Measurements from ENCODE around the gene UST.
A peak's percentile ranks its signal among the peaks of the same experiment; 100 is the strongest.

Gene UST

DNA sequence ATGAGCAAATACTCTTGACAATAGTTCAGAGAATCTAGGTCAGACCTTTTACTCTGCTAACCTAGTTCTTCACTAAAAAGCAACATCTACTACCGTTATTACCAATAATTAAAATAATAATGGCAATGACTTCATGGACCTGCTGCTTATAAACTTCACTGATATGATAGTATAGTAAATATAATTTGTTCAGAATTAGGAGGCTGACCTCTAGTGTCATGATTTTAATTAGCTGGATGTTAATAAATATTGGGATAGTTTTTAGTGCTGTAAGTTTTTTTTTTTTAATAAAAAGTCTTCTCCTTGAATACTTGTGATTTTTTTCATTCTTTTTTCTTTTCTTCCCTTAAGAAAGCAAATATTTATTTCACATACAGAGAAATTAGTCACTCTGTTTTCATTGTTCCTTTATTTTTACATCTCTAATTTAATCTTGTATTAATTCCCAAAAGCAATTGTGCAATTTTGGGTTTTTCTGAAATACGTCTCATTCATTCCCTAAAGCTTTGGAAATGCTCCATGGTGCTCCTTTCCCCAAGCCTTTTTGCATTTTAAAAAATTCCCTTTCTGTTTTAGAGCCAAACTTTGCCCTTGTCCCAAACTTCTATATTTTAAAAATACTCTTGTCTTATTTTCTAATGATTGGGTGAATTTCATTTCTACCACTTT is 46.6 kb upstream of the UST start:
- TF ChIP-seq, protein P1, sequence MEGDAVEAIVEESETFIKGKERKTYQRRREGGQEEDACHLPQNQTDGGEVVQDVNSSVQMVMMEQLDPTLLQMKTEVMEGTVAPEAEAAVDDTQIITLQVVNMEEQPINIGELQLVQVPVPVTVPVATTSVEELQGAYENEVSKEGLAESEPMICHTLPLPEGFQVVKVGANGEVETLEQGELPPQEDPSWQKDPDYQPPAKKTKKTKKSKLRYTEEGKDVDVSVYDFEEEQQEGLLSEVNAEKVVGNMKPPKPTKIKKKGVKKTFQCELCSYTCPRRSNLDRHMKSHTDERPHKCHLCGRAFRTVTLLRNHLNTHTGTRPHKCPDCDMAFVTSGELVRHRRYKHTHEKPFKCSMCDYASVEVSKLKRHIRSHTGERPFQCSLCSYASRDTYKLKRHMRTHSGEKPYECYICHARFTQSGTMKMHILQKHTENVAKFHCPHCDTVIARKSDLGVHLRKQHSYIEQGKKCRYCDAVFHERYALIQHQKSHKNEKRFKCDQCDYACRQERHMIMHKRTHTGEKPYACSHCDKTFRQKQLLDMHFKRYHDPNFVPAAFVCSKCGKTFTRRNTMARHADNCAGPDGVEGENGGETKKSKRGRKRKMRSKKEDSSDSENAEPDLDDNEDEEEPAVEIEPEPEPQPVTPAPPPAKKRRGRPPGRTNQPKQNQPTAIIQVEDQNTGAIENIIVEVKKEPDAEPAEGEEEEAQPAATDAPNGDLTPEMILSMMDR (conservative IDR thresholded peaks at IDR 0.05; ENCODE audit: low read length), result no peak; the same call in 1 of the 2 replicates
- TF ChIP-seq EZH2phosphoT487 (IDR thresholded peaks at IDR 0.05; ENCODE audit: borderline replicate concordance), result no peak
- Histone ChIP-seq H3K4me3 (ENCODE audit: low read length, poor library complexity, severe bottlenecking) (peak overlapping the region; percentile 35), H3K79me2 (ENCODE audit: insufficient read depth, low read length) (no peaks in the 10 kb centered on the region), H4K20me1 (ENCODE audit: insufficient read depth, low read length, poor library complexity, severe bottlenecking) (no peaks in the 10 kb centered on the region), H2AFZ (ENCODE audit: low read length) (peak overlapping the region; percentile 79; the same call in 1 of the 2 replicates), H3K27me3 (ENCODE audit: insufficient read depth, low read length, poor library complexity, severe bottlenecking) (no peaks in the 10 kb centered on the region), H3K9me2 (replicated peaks; ENCODE audit: low read depth, low read length) (no peaks in the 10 kb centered on the region), H3K4me1 (ENCODE audit: insufficient read depth, low read length, poor library complexity, severe bottlenecking) (no peaks in the 10 kb centered on the region), H3K9me3 (ENCODE audit: insufficient read depth, low read depth, low read length) (peaks cover 5% of the 10 kb centered on the region; the same call in 1 of the 2 replicates), H3K4me2 (ENCODE audit: low read depth, low read length, poor library complexity, severe bottlenecking) (peak overlapping the region; percentile 39), H3K9ac (ENCODE audit: low read depth, low read length, poor library complexity, severe bottlenecking) (peak overlapping the region; percentile 1), H3F3A (ENCODE audit: low read depth) (no peaks in the 10 kb centered on the region), H3K36me3 (ENCODE audit: insufficient read depth, low read length) (no peaks in the 10 kb centered on the region)

GRCh38 chr6:148700741-148701311 is 46.0 kb upstream of the UST start:
- Histone ChIP-seq H3K4me1 (ENCODE audit: insufficient read depth, low read length, poor library complexity, severe bottlenecking) (no peaks in the 10 kb centered on the region), H3K9ac (ENCODE audit: low read depth, low read length, poor library complexity, severe bottlenecking) (peak overlapping the region; percentile 1), H3K79me2 (ENCODE audit: insufficient read depth, low read length) (no peaks in the 10 kb centered on the region), H3K36me3 (ENCODE audit: insufficient read depth, low read length) (no peaks in the 10 kb centered on the region), H3K9me3 (ENCODE audit: insufficient read depth, low read depth, low read length) (peaks cover 5% of the 10 kb centered on the region; the same call in 1 of the 2 replicates), H3F3A (ENCODE audit: low read depth) (no peaks in the 10 kb centered on the region), H3K9me2 (replicated peaks; ENCODE audit: low read depth, low read length) (no peaks in the 10 kb centered on the region), H2AFZ (ENCODE audit: low read length) (peak overlapping the region; percentile 79), H3K4me3 (ENCODE audit: low read length, poor library complexity, severe bottlenecking) (peak overlapping the region; percentile 35), H4K20me1 (ENCODE audit: insufficient read depth, low read length, poor library complexity, severe bottlenecking) (no peaks in the 10 kb centered on the region), H3K27me3 (ENCODE audit: insufficient read depth, low read length, poor library complexity, severe bottlenecking) (no peaks in the 10 kb centered on the region), H3K4me2 (ENCODE audit: low read depth, low read length, poor library complexity, severe bottlenecking) (peak overlapping the region; percentile 39)
- TF ChIP-seq, protein P1 (conservative IDR thresholded peaks at IDR 0.05; ENCODE audit: low read length), result no peak
- TF ChIP-seq EZH2phosphoT487 (IDR thresholded peaks at IDR 0.05; ENCODE audit: borderline replicate concordance), result no peak

DNA sequence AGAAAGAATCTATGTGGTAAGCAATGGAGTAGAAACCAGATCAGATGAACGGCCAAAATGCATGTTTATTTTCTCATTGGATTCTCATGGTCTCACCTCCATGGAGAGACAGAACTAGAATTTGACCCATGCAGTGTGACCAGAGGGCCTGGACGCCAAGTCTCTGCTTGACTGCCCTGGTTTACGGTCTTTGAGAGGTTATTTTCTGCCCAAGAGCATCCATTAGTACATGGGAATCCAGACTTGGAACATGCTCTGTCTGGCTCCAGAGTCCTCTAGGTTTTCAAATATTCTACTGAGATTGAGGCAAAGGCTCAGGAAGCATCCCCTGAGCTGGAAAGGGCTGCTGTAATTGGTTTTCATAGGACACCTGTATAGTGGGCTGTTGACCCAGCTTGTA is 45.5 kb upstream of the UST start:
- Histone ChIP-seq H3K9me3 (ENCODE audit: insufficient read depth, low read depth, low read length) (peaks cover 5% of the 10 kb centered on the region; the same call in 1 of the 2 replicates), H3K27me3 (ENCODE audit: insufficient read depth, low read length, poor library complexity, severe bottlenecking) (no peaks in the 10 kb centered on the region), H3K4me3 (ENCODE audit: low read length, poor library complexity, severe bottlenecking) (no peak overlapping the region), H3F3A (ENCODE audit: low read depth) (no peaks in the 10 kb centered on the region), H4K20me1 (ENCODE audit: insufficient read depth, low read length, poor library complexity, severe bottlenecking) (no peaks in the 10 kb centered on the region), H3K9ac (ENCODE audit: low read depth, low read length, poor library complexity, severe bottlenecking) (no peak overlapping the region), H3K9me2 (replicated peaks; ENCODE audit: low read depth, low read length) (no peaks in the 10 kb centered on the region), H2AFZ (ENCODE audit: low read length) (peak overlapping the region; percentile 79), H3K79me2 (ENCODE audit: insufficient read depth, low read length) (no peaks in the 10 kb centered on the region), H3K4me1 (ENCODE audit: insufficient read depth, low read length, poor library complexity, severe bottlenecking) (no peaks in the 10 kb centered on the region), H3K4me2 (ENCODE audit: low read depth, low read length, poor library complexity, severe bottlenecking) (peak overlapping the region; percentile 39), H3K36me3 (ENCODE audit: insufficient read depth, low read length) (no peaks in the 10 kb centered on the region)
- TF ChIP-seq, protein P1 (conservative IDR thresholded peaks at IDR 0.05; ENCODE audit: low read length), result no peak
- no peak for TF ChIP-seq EZH2phosphoT487 (IDR thresholded peaks at IDR 0.05; ENCODE audit: borderline replicate concordance)

Data from Loucy (cell line).